Right atrium auricular region (tissue), 2 donors: Measurements from ENCODE around the gene MIEN1. TPM values are rescaled to one million over a fixed set of nuclear protein-coding genes. Genes with fewer than 3 reads are reported as not detected.

Source experiments
- DNase-seq: peaks from one replicate; pipeline ENCODE4 v3.0.0-alpha.2; 2019; ENCODE audit warnings: low spot score
- H3K27ac ChIP-seq, 2 donors: fragments of 200-600 bp; sonication (generic); 1 replicate in 1 of 2; 2 replicates in 1 of 2; pipeline ENCODE4 v1.5.1; 2016 to 2019
- H3K27me3 ChIP-seq, 2 donors: fragments of 200-600 bp; sonication (generic); one replicate each; pipeline versions ENCODE4 v1.5.1 to v1.6.0; 2017 to 2019
- H3K36me3 ChIP-seq: fragments of 200-600 bp; sonication (generic); one replicate; pipeline ENCODE4 v1.5.1; 2016
- H3K4me1 ChIP-seq, 2 donors: fragments of 200-600 bp; sonication (generic); one replicate each; pipeline versions ENCODE4 v1.5.1 to v1.6.0; 2017 to 2019
- H3K4me3 ChIP-seq, 2 donors: fragments of 200-600 bp; sonication (generic); 1 replicate in 1 of 2; 2 replicates in 1 of 2; pipeline ENCODE4 v1.5.1; 2017 to 2019; ENCODE audit warnings: mild to moderate bottlenecking in 1 of 2, moderate library complexity in 1 of 2
- H3K9me3 ChIP-seq, 2 donors: fragments of 200-600 bp; sonication (generic); one replicate each; pipeline ENCODE4 v1.5.1; 2019
- CTCF ChIP-seq, 2 donors: fragments of 200-600 bp; sonication (generic); IDR thresholded peaks; one replicate each; pipeline ENCODE4 v1.5.1; 2019; ENCODE audit warnings: antibody characterized with exemption in 2 of 2
- total RNA-seq, 2 donors: library from RNA; depleted of rRNA; stranded (reverse); fragments of >200 nt; gene quantifications; one replicate each; pipeline ENCODE4 v1.1.0, GENCODE V29; 2016

MIEN1 gene
- total RNA-seq, 2 donors from 2014 or later: 77.5 to 77.8 TPM

- TF ChIP-seq CTCF (IDR thresholded peaks at IDR 0.05): no peak
- H3K9me3 ChIP-seq: no peaks in the 10 kb centered on the region
- no peak overlapping the region for H3K4me3 ChIP-seq
- no peak overlapping the region for H3K27ac ChIP-seq
- H3K36me3 ChIP-seq: no peaks in the 10 kb centered on the region
- no peak for DNase-seq
- no peaks in the 10 kb centered on the region for H3K27me3 ChIP-seq
- peaks cover 0 to 6% of the 10 kb centered on the region in 2 donors for H3K4me1 ChIP-seq
Observed at GRCh38 chr17:39694593-39694992, 35.7 kb downstream of the MIEN1 start.

- no peak for DNase-seq
- Histone ChIP-seq H3K9me3 (no peaks in the 10 kb centered on the region), H3K4me1 (peaks cover 0 to 19% of the 10 kb centered on the region in 2 donors), H3K36me3 (peaks cover 9% of the 10 kb centered on the region), H3K27ac (no peak overlapping the region), H3K27me3 (no peaks in the 10 kb centered on the region), H3K4me3 (no peak overlapping the region)
- TF ChIP-seq CTCF (IDR thresholded peaks at IDR 0.05): no peak
Observed at GRCh38 chr17:39688945-39689344, 41.4 kb downstream of the MIEN1 start.

GRCh38 chr17:39688475-39688835, 41.9 kb downstream of the MIEN1 start:
- H3K27ac ChIP-seq: peak overlapping the region; percentile 93 to 94
- peaks cover 9% of the 10 kb centered on the region for H3K36me3 ChIP-seq
- H3K27me3 ChIP-seq: no peaks in the 10 kb centered on the region
- H3K4me1 ChIP-seq: peaks cover 0 to 19% of the 10 kb centered on the region in 2 donors
- H3K4me3 ChIP-seq: peak overlapping the region; percentile 75 to 76
- no peak for DNase-seq
- no peaks in the 10 kb centered on the region for H3K9me3 ChIP-seq
- TF ChIP-seq CTCF (IDR thresholded peaks at IDR 0.05): no peak

GRCh38 chr17:39687546-39688474, 42.5 kb downstream of the MIEN1 start, which contains the start of gene PGAP3:
PGAP3 (minus strand) TSS chr17:39688057; CDS start chr17:39688014, 43 bp downstream.
- Histone ChIP-seq H3K9me3 (no peaks in the 10 kb centered on the region), H3K36me3 (peaks cover 9% of the 10 kb centered on the region), H3K4me3 (peak within 1 kb of the TSS; percentile 75 to 76), H3K4me1 (peaks cover 0 to 19% of the 10 kb centered on the region in 2 donors), H3K27ac (peak within 1 kb of the TSS; percentile 93 to 94), H3K27me3 (no peaks in the 10 kb centered on the region)
- TF ChIP-seq CTCF (IDR thresholded peaks at IDR 0.05): peak in 1 of 2 donors; percentile 17
- DNase-seq: peak; percentile 86

- Histone ChIP-seq H3K9me3 (no peaks in the 10 kb centered on the region), H3K36me3 (peaks cover 9% of the 10 kb centered on the region), H3K4me3 (peak overlapping the region; percentile 75 to 76), H3K27ac (peak overlapping the region; percentile 93 to 94), H3K27me3 (no peaks in the 10 kb centered on the region), H3K4me1 (peaks cover 0 to 19% of the 10 kb centered on the region in 2 donors)
- no peak for DNase-seq
- TF ChIP-seq CTCF (IDR thresholded peaks at IDR 0.05): no peak
Observed at GRCh38 chr17:39687101-39687545, 43.2 kb downstream of the MIEN1 start.
